Inflammatory macrophage (primary cell): ENCODE measurements around the gene RASSF8.

Experiments
- DNase-seq, 2 donors: peaks; one replicate each; pipeline ENCODE4 v3.0.0-alpha.2; 2020 to 2022

Gene RASSF8

DNA sequence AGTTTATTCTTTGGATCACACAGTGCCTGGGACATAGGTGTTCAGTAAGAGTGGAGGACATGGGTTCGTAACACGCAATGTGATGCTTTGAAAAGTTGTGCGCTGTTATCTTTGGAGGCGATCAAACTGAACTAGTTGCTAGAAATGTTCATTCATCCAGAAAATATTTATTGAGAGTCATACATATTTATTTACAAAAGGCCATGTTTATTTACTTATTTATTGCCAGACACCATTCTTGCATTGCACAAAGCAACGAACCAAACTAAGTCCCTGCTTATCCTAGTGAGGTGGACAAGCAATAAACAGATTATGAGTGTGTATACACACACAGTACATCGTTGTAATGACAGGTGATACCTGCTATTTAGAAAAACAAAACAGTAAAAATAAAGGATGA is 153.8 kb downstream of the RASSF8 start:
- DNase-seq = no peak

DNA sequence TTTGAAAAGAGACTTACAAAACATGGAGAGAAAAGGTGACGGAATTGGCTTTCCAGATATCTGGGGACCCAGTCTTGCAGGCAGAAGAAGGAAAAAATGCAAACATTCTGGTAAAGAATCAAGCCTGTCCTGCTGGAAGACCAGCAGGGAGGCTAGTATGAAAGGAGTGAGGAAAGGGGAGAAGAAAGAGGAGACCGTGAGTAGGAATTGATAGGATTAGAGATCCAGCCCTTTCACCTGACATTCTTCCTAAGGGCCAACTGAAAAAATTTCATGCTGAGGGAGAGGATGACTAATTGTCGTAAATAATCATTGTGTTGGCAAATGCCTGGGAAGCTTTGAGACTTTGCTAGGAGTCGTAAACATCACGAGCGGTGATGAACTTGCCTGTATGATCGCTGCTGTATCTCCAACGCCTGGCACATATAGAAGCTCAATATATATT is 154.2 kb downstream of the RASSF8 start:
- DNase-seq = no peak

DNA sequence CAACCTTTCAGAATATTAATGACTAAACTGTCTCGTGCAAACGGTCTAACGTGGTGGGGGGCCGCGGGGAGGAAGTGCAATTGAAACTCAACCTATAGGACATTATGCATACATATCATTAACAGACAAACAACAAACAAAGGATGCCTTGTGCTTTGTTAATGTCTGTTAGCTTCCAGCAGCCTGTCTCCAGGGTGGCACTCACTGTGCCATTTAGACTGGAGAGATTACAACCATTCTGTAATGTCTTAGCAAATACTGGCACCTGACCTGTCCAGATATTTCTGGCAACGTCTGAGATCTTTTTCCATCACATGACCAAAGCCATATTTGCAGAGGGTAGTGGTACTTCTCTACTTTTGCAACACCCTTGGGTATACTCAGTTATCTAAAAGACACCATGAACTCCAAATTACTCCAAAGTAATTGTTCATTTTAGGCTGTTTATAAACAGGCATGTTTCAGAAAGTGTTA is 154.7 kb downstream of the RASSF8 start:
- peak; percentile 64 to 70 for DNase-seq

DNA sequence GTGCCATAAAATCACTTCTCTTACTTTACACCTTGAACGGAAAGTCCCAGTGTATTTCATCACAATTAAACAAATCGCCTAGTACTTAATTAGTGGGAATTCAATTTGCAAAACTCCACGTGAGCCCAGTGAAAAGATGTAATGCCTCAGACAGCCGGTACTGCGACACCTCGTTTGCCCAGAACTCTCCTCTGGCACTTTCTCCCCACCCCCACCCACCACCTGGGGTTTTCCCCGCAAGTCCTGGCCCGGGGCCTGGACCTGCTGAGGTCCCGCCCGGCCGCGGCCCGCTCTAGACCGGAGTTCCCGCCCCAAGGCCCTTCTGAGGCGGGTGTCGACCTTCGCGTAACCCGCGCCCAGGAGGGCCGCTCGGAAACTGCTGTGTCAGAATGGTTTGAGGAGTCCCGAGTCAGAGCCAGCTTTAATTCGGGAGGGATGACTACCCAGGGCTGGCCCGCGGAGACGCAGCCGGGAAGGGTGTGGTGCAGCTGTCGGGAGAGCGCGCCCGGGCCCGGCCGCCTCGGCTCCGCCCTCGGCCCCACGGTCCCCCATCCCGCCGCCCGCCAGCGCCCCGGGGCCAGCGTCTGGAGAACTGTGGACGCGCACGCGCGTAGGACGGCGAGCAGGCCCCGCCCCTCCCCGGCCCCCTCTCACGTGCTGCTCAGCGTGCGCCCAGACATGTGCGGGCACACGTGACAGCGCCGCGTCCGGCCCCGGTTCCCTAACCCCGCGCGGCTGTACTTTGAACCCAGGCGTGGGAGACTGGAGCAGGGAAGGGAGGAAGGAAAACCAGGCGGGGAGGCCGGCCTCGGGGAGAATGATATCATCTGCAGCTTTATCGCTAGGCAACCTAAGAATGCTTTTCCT is 155.6 kb downstream of the RASSF8 start:
- peak; percentile 95 to 96 for DNase-seq

DNA sequence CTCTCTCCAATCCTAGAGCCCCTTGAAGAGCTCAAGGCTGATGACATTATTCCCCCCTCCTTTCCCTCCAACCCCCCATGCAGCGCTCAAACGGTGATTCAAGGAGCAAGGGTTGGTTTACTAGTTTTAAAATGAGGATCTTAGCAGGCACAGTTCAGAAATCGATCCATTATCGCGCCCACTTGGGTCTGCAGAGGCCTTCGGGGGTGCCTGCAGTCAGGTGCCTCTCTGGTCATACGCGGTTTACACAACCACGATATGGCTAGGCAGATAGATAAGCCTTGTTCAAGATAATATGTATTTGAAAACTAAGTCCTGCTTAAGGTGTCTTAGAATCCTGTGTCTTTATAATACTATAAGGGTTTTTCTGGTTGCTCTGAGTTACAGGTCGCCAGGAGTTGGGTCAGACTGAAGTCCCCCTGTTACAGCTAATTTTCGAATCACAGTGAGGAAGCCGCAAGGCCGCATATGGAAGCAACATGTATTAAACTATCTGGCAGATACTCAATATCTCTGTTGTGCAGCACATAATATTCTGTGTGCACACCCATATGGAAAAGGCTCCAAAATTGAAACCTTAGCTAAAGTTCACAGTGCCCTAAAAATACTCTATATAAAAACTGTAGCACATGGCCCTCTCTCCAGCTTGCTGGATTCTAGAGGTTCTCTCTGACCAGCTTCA is 156.4 kb downstream of the RASSF8 start:
- no peak for DNase-seq

DNA sequence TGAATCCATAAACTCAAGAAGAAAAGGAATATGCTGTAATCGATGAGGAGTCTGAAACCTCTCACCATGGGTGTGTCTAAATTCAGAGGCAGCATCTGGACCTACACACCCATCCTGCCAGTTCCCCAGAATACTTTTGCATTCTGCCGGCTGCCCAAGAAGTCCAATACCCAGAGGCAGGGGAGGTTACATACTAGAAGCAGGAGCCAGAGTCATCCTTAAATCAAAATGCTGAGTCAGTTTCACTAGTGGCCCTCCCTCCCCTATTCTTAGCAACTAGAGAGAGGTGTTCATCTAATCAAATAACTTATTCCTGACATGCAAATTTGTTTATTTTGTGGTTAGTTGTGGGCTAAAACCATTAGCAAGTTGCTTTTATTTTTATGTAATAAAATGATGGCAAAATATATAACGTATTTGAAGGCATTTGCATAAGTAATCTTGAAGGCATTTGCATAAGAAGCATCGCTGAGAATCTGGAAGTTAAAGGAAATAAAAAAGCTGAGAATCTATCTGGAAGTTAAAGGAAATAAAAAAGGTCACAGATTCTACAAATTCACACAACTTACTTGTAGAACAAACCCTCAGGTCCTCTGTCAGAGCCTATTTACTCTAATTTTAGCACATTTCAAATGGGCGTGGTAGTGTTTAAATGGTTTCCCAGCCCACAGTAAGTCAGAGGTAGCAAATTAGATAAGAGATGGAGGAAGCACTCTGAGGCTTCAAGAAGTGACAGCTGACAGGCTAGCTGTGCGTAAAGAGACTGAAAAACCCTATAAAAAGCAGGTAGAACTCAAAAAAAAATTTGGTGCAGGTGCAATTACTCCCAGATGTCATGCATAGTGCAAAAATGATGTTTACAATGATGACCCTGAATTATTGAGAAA is 158.6 kb downstream of the RASSF8 start:
- peak in 1 of 2 donors; percentile 16 for DNase-seq

DNA sequence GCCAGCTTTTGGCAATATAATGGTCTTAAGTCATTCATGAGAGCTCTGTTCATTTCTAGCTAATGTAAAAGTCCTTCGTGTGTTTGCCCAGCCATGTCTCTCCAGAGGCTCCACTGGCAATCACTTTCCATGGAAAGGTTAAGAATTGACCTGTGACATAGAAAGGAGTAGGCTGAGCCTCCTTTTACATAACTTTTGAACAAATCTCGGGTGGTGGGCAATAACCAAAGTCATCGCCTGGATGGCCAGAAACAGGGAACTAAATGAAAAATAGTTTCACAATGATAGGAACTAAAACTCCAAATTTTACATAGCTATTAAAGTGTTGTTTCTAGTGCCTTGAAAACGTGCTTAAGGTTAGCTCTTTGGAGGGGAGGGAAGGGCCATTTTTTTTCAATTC is 159.8 kb downstream of the RASSF8 start:
- DNase-seq = peak; percentile 59 to 72

DNA sequence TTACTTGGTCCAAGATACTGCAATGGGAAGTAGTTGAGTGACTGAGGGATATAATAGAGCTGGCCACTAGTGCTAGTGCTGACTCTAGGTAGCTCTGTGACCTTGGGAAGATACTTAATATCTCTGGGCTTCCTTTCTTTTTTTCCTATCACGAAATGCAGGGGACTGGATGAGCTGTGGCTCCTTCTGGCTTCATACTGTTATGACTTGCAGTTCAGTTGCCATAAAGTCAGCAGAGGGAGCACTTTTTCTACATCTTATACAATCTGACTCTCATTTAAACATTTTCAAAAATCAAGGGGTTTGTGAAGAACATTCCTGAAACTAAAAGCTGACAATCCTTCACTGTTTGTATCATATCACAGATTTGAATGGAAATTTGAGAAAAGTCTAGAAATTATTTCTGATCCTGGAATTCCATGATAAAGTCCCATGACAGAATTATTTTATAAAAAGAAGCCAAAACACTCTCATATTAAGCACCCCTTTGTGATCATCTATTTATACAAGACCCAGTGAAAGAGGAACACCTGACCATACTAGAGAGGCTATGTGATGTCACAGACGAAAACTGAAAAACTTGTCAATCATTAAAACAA is 161.0 kb downstream of the RASSF8 start:
- DNase-seq = peak; percentile 43 to 53

DNA sequence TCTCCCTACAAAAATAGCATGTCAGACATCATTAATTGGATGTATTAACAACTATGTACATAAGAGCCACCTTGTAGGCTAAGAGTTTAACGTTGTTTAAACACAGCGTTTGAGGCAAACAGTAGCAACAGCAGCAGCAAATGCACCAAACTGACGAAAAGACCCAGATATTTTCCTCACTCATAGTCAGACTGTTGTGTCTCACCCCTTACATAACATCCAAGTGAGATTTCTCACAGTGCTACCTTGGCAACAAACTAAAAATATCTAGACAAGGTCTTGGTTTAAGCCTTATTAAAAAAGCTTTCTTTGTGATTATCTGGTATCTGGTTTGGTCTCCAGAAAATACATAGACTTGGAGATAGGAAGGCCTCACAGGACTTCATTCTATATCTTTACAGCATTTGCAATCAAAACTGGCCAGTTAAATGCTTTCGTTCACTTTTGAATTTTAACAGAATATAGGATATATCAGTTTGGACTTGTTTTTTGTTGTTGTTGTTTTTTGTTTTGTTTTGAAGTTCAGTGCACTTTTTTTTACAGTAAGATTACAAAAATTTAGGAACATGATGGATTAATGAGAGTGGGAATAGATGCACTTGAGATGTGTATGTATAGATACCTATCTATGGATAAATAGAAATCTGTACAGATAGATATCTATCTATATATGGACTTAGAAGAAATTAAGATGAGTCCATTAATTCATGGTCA is 162.2 kb downstream of the RASSF8 start:
- DNase-seq = peak; percentile 22 to 33

DNA sequence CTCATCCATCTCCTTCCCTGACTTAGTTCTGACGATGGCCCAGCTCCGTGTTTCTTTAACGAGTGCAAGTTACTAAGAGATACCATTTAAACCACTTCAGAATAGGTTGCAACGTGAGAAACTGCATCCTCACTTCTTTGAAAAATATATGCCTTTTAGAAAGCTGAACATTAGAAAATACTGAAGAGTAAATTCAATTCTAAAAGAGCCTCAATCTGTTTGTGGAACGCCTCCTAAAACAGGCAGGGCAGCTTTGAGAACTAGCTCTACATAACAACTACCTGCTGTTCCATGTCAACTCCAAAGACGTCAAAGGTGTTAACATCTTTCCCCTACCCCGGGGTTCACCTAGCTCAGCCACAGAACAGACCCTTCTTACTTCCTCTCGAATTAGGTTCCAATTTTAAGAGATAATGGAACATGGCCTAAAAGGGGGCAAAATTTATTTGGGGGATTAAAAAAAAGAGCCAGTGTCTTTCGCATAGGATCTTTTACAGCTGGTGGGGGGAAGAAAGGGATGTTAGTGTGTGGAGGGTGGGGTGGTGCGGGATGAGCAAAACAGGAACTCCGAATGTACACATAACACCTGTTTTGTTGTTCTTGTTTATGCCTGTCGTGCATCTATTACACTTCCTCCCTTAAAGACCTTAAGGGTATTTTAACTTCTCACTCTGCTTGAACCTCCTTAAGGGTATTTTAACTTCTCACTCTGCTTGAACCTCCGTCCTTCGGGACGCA is 163.0 kb downstream of the RASSF8 start:
- peak; percentile 16 to 36 for DNase-seq

DNA sequence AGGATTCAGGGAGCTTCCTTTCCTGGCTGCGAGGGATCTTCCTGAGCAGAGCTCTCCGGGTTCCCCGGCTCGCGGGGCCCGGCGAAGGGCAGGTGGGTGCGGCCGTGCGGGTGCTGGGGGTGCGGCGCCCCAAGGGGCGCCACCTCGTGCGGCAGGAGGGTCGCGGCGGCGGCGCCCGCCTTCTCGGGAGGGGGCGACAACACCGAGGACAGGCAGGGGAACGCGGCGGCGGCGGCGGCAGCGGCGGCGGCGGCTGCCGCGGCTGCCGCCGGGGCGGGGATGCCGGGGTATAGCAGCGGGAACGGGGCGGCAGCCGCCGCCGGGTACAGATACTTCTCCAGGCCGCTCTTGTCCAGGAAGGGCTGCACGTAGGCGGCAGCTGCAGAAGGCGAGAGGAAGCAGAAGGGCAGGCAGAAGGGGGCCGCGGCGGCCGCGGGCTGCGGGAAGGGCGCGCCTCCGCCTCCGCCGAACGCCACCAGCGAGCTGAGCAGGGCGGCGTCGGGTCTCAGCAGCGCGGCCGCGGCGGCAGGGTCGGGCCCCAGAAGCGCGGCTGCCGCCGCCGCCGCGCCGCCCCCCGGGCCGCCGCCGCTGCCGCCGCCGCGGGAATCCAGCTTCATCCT is 163.7 kb downstream of the RASSF8 start:
- peak; percentile 55 to 78 for DNase-seq

DNA sequence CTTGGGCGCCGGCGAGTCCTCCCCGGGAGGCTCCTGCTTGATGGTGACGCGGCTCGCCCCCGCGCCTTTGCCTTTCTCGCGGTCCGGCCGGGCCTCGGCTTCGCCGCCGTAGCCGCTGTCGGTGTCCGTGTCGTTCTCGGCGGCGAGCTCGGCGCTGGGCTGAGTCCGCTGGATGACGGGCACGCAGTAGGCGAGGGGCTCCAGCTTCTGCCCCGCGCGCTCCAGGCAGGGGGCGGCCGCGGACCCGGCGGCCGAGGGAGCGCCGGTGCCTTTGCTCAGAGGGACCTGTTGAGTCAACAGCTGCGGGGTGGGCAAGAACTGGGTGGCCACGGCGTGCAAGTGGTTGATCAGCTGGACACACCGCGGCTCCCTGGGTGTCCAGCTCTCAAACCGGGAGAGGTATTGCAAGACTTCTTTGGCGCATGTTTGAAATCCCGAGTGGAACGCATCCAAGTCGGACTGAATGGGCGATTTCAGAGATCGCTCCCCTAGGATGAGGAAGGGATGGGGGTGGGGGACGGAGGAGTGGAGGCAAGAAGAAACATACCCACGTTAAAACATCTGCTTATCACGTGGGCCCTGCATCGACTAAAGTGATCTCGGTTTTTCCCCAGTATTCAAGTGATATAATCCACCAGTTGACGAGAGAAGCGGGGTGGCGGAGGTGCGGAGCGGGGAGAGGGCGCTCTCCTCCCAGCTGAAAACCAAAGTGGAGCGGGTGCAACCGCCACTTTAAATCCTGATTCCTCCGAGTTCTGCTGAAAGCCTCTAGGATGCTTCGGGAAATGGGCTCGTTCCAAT is 164.4 kb downstream of the RASSF8 start:
- DNase-seq = peak; percentile 53 to 80

DNA sequence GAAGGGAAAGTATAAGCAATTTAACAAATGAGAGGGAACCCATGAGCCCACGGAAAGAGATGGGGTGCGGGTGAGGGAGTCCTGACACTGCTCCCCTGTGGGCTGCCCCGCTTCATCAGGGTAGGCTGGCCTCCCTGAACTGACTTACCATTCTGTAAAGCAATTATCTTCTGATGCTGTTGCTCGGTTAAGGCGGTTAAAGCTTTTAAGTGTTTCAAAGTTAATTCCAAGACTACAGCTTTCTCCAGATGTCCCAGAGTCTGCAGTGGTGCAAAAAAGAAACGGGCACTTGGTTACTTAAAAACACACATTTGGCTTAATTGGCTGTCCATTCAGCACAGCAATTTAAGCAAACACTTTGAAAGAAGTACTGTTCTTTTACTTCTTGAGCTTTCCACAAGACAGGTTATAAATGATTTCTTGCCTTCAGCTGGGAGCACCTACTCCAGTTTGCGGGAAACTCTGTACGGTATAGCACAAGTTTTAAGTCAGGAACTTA is 165.0 kb downstream of the RASSF8 start:
- peak; percentile 9 to 12 for DNase-seq

DNA sequence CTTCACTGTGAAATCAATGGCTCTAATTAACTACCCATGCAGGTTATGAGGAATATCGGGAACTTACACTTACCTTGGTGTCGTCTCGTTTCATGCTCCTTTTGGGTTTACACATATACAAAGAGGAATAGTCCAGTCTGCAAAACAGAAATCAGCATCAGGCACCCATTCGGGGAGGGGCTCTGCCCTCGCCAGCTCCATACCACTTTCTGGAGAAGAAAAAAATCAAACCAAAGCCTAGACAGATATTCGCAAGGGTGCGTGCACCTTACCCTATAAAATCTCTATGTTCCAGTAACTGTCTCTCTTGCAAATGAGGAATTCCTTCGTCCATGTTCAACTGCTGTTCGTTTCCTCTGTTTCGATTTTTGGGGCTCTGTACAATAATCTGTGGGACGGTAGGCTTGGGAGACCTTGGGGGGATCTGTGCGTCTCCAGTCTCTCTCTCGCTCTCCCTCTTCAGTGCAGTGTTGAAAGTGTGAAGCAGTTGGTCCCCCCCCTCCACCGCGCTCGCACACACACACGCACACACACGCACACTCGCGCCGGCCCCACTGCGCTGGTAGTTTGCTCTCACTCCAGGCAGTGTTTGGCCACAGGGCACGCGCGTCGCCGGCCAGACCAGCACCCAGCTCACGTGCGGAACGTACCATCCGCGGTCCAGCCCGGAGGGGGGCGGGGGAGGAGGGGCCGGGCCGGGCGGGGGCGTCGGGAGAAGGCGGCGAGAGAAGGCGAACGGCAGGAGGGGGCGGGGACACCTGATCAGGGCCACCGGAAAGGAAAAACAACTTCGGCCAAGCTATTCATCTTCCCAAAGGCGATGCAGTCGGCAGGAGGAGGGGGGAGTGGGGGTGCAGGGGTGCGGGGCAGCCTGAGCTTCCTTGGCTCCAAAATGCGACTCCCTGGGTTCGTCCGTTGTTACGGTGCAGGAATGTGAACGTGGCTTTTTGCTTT is 166.2 kb downstream of the RASSF8 start, which contains the start of gene BHLHE41:
Gene BHLHE41, minus strand, starts transcription at position 592 of the 954 bp plus-strand sequence. Its CDS starts 258 bp downstream, at position 334.
- peak; percentile 66 to 87 for DNase-seq

DNA sequence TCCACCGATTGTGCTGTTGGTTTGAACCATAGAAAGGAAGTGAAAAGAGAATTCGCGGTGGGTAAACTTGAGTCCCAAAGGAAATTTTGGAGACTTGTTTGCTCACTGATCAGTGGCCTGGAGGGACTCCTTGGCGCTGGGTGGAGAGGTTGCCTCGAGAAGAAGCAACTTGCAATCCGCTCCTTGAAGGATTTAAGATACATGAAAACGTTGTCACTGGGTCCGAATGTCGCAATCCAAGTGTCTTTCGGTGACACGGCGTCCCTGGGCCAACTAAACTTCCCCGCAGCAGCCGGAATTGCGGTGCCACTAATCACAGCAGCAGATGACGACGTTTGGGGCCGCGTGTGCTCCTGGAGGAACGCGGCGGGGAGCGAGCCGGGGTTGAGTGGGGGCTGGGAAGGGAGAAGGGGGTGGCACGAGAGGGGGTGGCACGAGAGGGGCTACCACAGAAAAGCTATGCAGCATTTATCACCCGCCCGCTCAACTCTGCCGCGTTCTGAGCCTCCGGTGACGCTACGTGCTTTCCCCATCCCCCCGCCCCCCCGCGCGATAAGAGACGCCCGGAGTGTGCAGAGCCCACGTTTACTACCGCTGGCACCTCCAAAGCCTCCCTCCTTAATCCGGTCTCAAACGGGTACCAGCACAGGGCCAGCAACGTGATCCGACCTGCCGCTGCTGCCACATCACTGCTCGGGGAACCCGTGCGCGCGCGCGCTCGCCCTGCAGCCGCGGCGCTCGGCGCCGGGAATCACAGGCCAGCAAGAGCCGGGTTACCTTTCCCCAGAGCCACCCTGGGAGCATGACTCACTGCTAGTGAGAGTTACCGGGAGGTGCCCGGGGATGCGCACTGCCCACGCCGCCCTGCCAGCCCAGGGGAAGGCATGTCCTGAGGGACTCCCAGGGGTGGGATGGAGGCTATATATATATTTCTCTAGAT is 167.2 kb downstream of the RASSF8 start:
- peak; percentile 68 to 82 for DNase-seq
